Ascending aorta (tissue), 2 donors: ENCODE data around the gene PTPN9. TPM values are rescaled to one million over a fixed set of nuclear protein-coding genes. Genes with fewer than 3 reads are reported as not detected.

ENCODE experiments used
- DNase-seq, 2 donors: peaks; one replicate each; pipeline ENCODE4 v3.0.0-alpha.2; 2019; ENCODE audit warnings: low spot score in 2 of 2
- H3K27ac ChIP-seq, 2 donors: fragments of 200-600 bp; sonication (generic); one replicate each; pipeline ENCODE4 v1.5.1; 2016 to 2017; ENCODE audit warnings: mild to moderate bottlenecking in 1 of 2
- H3K27me3 ChIP-seq: fragments of 200-600 bp; sonication (generic); one replicate; pipeline ENCODE4 v1.5.1; 2017
- H3K36me3 ChIP-seq, 2 donors: fragments of 200-600 bp; sonication (generic); one replicate each; pipeline ENCODE4 v1.5.1; 2016
- H3K4me1 ChIP-seq, 2 donors: fragments of 200-600 bp; sonication (generic); one replicate each; pipeline ENCODE4 v1.5.1; 2016 to 2017; ENCODE audit warnings: mild to moderate bottlenecking in 1 of 2
- H3K4me3 ChIP-seq, 2 donors: fragments of 200-600 bp; sonication (generic); one replicate each; pipeline ENCODE4 v1.5.1; 2016 to 2017; ENCODE audit warnings: mild to moderate bottlenecking in 1 of 2
- H3K9me3 ChIP-seq, 2 donors: fragments of 200-600 bp; sonication (generic); one replicate each; pipeline ENCODE4 v1.5.1; 2016
- CTCF ChIP-seq, 3 experiments: fragments of 200-600 bp in 2 of 3; fragments of 450-650 bp in 1 of 3; sonication (generic) in 2 of 3; IDR thresholded peaks; one replicate each; pipeline ENCODE4 v1.5.1; 2016 to 2019; ENCODE audit warnings: antibody characterized with exemption in 3 of 3, mild to moderate bottlenecking in 1 of 3, moderate library complexity in 1 of 3
- intact Hi-C: fragments of 100-400 bp; cut with DNase I; formaldehyde crosslinking; loops from one replicate; pipeline ENCODE4 v1.15.1; 2023
- total RNA-seq: library from RNA; depleted of rRNA; stranded (reverse); fragments of >200 nt; gene quantifications from one replicate; pipeline ENCODE4 v1.1.0, GENCODE V29; 2016

PTPN9 gene
- total RNA-seq = 7.1 TPM

- H3K27me3 ChIP-seq = no peaks in the 10 kb centered on the region
- peaks cover 4 to 7% of the 10 kb centered on the region in 2 donors for H3K4me1 ChIP-seq
- no peaks in the 10 kb centered on the region for H3K36me3 ChIP-seq
- peak in 2 of 3 experiments; percentile 54 to 77 for TF ChIP-seq CTCF (IDR thresholded peaks at IDR 0.05)
- no peaks in the 10 kb centered on the region for H3K9me3 ChIP-seq
- peak in 1 of 2 donors; percentile 86 for DNase-seq
- peak within 1 kb of the TSS; percentile 94 to 97 for H3K4me3 ChIP-seq
- H3K27ac ChIP-seq = peak within 1 kb of the TSS; percentile 85 to 88
- intact Hi-C loops = loop anchor here (2.0 to 5.0 kb wide), 5 partner anchors 43 to 127 kb away; partner anchors contain the start of gene SIN3A
Measured at GRCh38 chr15:75578948-75579920, at the start of gene PTPN9. TSS of gene PTPN9 (minus strand) at chr15:75579315. CDS start at chr15:75578776, 539 bp downstream.

- intact Hi-C loops = loop anchor here (1.0 to 5.0 kb wide), 4 partner anchors 13 to 258 kb away; partner anchors contain the start of genes MAN2C1, SIN3A and SNX33
- H3K9me3 ChIP-seq = no peaks in the 10 kb centered on the region
- TF ChIP-seq CTCF (IDR thresholded peaks at IDR 0.05) = no peak
- H3K36me3 ChIP-seq = no peaks in the 10 kb centered on the region
- peak within 1 kb of the TSS; percentile 93 to 97 for H3K27ac ChIP-seq
- DNase-seq = peak; percentile 77 to 96
- peaks cover 0 to 10% of the 10 kb centered on the region in 2 donors for H3K4me1 ChIP-seq
- peak within 1 kb of the TSS; percentile 90 to 96 for H3K4me3 ChIP-seq
- H3K27me3 ChIP-seq = no peaks in the 10 kb centered on the region
Measured at GRCh38 chr15:75625542-75626347, 46.6 kb upstream of the PTPN9 start, which contains the start of gene SNUPN. TSS of gene SNUPN (minus strand) at chr15:75625725. CDS start at chr15:75621051, 4,674 bp downstream.

- Histone ChIP-seq H3K36me3 (peaks cover 7 to 18% of the 10 kb centered on the region in 2 donors), H3K4me3 (no peak overlapping the region), H3K9me3 (no peaks in the 10 kb centered on the region), H3K27me3 (no peaks in the 10 kb centered on the region), H3K27ac (peak overlapping the region in 1 of 2 donors; percentile 69), H3K4me1 (peaks cover 8 to 16% of the 10 kb centered on the region in 2 donors)
- TF ChIP-seq CTCF (IDR thresholded peaks at IDR 0.05) = no peak
- intact Hi-C loops = loop anchor here (5.0 kb wide), 2 partner anchors 45 to 115 kb away; partner anchors contain the start of gene PTPN9
- no peak for DNase-seq
Measured at GRCh38 chr15:75622505-75622904, 43.4 kb upstream of the PTPN9 start.

GRCh38 chr15:75620841-75621391 is 41.8 kb upstream of the PTPN9 start:
- intact Hi-C loops = loop anchor here (5.0 kb wide), 2 partner anchors 44 to 114 kb away; partner anchors contain the start of gene PTPN9
- Histone ChIP-seq H3K9me3 (no peaks in the 10 kb centered on the region), H3K27ac (peak overlapping the region; percentile 76 to 78), H3K27me3 (no peaks in the 10 kb centered on the region), H3K4me3 (peak overlapping the region; percentile 13 to 58), H3K36me3 (peaks cover 22 to 34% of the 10 kb centered on the region in 2 donors), H3K4me1 (peaks cover 8 to 10% of the 10 kb centered on the region in 2 donors)
- TF ChIP-seq CTCF (IDR thresholded peaks at IDR 0.05) = peak; percentile 48 to 53 (median 52)
- peak; percentile 65 to 94 for DNase-seq
